Astrocyte of the spinal cord (primary cell): ENCODE measurements around the gene KCNQ1OT1.

Experiments
- DNase-seq: peaks from one replicate; pipeline ENCODE4 v3.0.0; 2011; ENCODE audit warnings: low read depth, low spot score
- H3K4me3 ChIP-seq: 2 replicates; pipeline ENCODE4 v1.5.1; 2011; ENCODE audit warnings: low read depth, mild to moderate bottlenecking, low read length, moderate library complexity
- CTCF ChIP-seq: IDR thresholded peaks from 2 replicates; pipeline ENCODE4 v1.5.1; 2012; ENCODE audit warnings: low read depth, mild to moderate bottlenecking, low read length, inconsistent platforms
- in situ Hi-C: cut with HindIII; loops from 2 replicates; pipeline ENCODE4 v1.10.0; 2017; ENCODE audit warnings: low sequenced_read_pairs

Gene KCNQ1OT1

DNA sequence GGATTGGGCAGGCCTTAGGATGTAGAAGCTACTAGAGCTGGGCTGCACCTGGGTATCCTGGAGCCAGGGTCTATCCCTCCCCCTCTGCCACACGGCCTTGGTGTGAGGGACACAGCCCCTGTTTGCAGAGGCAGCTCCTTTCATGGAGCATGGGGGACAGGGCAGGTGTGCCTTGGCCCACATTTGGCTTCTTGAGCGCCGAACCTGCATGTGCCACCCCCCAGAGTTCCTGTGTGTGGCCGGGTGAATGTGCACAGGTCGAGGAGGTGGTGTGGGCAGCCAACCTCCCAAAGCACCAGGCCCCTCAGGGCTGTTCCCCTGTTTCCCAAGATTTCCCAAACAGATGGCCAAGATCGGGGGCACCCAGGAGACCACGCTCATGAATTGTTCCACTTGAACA, 7.9 kb upstream of the KCNQ1OT1 start:
- DNase-seq: no peak
- in situ Hi-C loops: no loop called here
- no peak for TF ChIP-seq CTCF
- no peak overlapping the region for H3K4me3 ChIP-seq

DNA sequence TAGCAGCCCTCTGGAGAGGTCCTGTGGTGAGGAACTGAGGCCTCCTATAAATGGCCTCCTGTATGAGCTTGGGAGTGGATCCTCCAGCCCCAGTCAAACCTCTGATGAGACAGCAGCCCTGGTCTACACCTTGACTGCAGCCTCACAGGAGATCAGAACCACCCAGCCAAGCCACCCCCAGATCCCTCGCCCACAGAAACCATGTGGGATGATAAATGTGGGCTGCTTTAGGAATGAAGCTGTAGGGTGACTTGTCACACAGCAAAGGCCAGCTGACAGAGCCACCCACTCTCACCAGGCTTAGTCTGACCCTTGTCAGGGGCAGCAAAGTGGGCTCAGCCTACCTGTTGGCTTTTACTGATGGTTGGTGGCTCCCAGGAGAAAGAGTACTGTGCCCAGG, 6.5 kb upstream of the KCNQ1OT1 start:
- in situ Hi-C loops: no loop called here
- no peak for DNase-seq
- H3K4me3 ChIP-seq: no peak overlapping the region
- no peak for TF ChIP-seq CTCF

DNA sequence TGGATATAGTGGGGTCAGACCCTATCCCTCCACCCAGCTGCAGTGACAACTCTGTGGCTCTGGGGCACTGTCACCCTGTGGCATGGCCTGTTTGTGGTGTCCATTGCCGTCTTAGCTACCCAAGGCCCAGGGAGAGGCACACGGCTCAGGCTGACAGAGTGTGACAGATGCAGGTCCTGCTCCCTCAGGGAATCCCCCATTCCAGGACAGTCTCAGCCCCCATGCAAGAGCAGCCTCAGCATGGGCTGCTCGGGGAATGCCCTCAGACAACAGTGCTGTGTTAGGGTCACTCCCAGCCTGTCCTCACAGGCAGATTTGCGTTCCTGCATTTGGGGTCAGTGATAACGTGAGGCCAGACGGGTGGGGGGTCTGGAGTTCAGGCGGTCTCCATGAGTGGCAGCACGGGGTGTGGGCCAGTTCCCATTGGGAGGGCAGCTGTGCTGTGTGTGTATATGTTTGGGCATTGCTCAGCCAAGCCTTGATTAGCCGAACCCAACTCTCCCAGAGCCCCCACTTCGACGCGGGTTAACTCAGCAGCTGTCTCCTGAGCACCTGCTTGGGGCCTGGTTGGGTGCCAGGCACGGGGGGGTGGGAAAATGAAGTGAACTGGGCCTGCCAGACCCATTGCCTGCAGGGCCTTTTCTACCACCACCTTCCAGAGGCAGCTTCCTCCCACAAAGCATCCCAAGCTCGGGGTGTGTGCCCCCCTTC, 5.3 kb upstream of the KCNQ1OT1 start:
- DNase-seq: no peak
- no peak overlapping the region for H3K4me3 ChIP-seq
- no peak for TF ChIP-seq CTCF
- in situ Hi-C loops: no loop called here

DNA sequence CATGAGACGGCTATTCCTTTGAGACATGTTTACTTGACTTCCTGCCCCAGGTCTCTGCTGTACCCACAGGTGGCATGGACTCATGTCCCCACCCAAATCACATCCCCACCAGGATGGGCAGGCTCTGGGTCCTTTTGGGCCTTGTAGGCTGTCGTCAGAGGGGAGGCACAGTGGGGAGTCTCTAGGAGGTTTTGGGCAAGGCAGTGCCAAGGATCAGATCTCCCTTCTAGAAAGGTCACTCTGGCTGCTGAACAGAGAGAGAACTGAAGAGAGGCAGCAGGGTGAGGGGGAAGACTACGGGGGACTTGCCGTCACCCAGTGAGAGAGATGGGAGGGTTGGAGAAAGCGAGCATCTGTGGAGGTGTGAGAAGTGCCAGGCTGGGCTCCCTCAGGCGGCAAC, 4.6 kb upstream of the KCNQ1OT1 start:
- TF ChIP-seq CTCF: no peak
- no peak for DNase-seq
- in situ Hi-C loops: no loop called here
- no peak overlapping the region for H3K4me3 ChIP-seq

DNA sequence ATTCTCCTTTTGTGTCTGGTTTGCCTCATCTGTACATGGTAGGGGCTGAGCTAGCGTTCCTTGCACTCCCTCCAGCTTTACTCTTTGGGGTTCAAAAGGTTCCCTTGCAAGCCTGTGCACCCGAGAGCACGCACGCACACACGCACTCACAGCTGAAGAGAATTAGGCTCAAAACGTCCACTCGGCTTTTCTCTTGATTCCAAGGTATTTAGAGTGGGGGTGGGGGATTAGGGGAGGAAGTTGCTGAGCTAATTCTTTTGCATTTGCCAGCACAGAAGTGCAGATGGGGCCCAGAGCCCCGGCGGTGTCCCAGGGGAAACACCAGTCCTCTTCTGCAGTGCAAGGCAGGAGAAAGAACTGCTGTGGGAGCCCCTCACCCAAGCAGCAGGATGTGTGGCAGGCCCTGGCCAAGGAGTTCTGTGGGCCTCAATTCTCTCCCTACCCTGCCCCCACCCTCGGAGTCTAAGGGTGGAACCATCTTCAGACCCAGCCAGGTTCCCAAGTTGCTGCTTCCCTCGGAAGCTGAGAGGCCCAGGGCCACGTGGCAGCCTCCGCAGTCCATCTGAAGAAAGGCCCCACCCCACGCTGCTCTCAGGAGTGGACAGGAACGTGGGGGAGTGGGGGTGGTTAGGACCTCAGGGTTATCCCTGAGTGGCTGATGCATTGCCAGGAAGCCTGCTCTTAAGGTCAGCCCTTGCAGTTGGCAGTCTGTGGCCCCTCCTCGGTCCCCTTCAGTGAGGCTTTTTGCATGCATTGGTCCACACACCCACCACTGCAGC, 3.8 kb upstream of the KCNQ1OT1 start:
- no peak overlapping the region for H3K4me3 ChIP-seq
- in situ Hi-C loops: no loop called here
- TF ChIP-seq CTCF: no peak
- DNase-seq: no peak

DNA sequence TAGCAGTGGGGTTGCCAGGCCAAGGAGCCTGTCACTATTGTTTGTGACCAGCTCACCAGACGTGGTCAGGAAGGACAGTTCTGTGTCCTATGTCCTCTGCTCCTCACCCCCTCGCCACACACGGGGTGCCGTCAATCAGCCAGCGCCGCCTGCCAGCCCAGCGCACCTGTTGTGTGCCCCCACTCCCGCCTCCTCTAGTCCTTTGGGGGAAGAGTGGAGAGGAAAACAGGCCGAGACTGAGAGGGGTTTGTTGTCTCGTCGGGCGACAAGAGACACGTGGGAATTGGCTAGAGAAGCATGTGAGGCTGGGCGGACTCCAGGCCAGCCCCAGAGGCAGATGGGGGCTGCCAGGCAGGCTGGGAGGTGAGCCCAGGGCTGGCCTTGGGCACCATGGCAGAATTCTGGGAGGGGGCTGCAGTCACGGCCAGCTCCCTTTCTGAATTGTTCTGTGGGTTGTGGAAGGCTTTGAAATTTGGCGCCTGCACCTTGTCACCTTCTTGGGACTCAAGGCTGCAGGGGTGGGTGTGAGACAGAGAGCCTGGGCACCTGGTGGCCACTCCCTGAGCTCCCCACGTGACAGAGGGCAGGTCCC, 3.1 kb upstream of the KCNQ1OT1 start:
- TF ChIP-seq CTCF: no peak
- in situ Hi-C loops: no loop called here
- DNase-seq: no peak
- no peak overlapping the region for H3K4me3 ChIP-seq
